ENCODE measurements around the gene PTGES2. TPM values are rescaled to one million over a fixed set of nuclear protein-coding genes. Genes with fewer than 3 reads are reported as not detected.

The PTGES2 gene
- total and polyA plus RNA-seq, 2 of the 13 experiments (the other 11 are each of a cell fraction or from before 2014, with no cell fraction given) = 63.7 to 79.8 TPM

GRCh38 chr9:128117613-128118471 lies 9.7 kb downstream of the PTGES2 start (continued):
- TF ChIP-seq THAP9 (CRISPR knock-in tag; IDR thresholded peaks at IDR 0.05; ENCODE audit: borderline replicate concordance) = peak; percentile 60; the same call in 1 of the 2 replicates

GRCh38 chr9:128116104-128117083 lies 11.1 kb downstream of the PTGES2 start:
- DNase-seq (ENCODE audit: low spot score) = no peak
- no peak for ATAC-seq
- CTCF ChIA-PET (ENCODE audit: low intra/inter-chr PET ratio, low total read pairs) = interaction anchor here (1.0 to 1.8 kb wide), 3 partner anchors 17 to 28 kb away, joined by 4 to 5 read pairs (median 4); no protein-coding TSS in a partner anchor
- Histone ChIP-seq H3K4me3 (replicated peaks in 1 of 3; ENCODE audit: insufficient read depth in 1 of 3, low read depth in 2 of 3, low read length in 3 of 3) (no peak overlapping the region), H2AFZ (ENCODE audit: low read length) (no peak overlapping the region), H4K20me1 (ENCODE audit: insufficient read depth, low read length) (no peaks in the 10 kb centered on the region), H3K4me1 (ENCODE audit: insufficient read depth, low read length) (peaks cover 61% of the 10 kb centered on the region), H3K27ac (ENCODE audit: extremely low read length, insufficient read depth, low read length) (peak overlapping the region; percentile 88), H3K27me3 (ENCODE audit: control insufficient read depth in 1 of 2, insufficient read depth in 2 of 2, low read length in 2 of 2) (no peaks in the 10 kb centered on the region), H3K4me2 (ENCODE audit: low read depth, low read length) (no peak overlapping the region), H3K9ac (ENCODE audit: insufficient read depth, low read depth, low read length) (no peak overlapping the region; the same call in 1 of the 2 replicates), H3K9me3 (ENCODE audit: low read length) (no peaks in the 10 kb centered on the region), H3K79me2 (ENCODE audit: insufficient read depth, low read length) (no peaks in the 10 kb centered on the region), H3K36me3 (replicated peaks in 1 of 2; ENCODE audit: control insufficient read depth in 1 of 2, insufficient read depth in 2 of 2, low read length in 2 of 2) (peaks cover 0 to 9% of the 10 kb centered on the region in 2 experiments; a peak in 2 of 5 replicates)
- intact Hi-C loops (cut with micrococcal nuclease; ENCODE audit: unreplicated experiment) (loop anchor here (1.0 to 10.0 kb wide), 2 partner anchors 11 to 172 kb away; partner anchors contain the start of gene PTGES2), in situ Hi-C loops (cut with HindIII; ENCODE audit: extremely low pct_ligation_motif_present, low pct_unique_long_range_greater_than_20kb) (no loop called here)
- WGBS (ENCODE audit: low lambda C conversion rate) = 78% methylated on average over 14 of the region's 16 CpGs
- POLR2A ChIA-PET = interaction anchor here (0.7 to 4.8 kb wide), 4 partner anchors 9 to 18 kb away, joined by 3 to 40 read pairs (median 4); no protein-coding TSS in a partner anchor
- no TSS peak for BruUV-seq (replicated peaks)
- no peak for FAIRE-seq
- no peak for TF ChIP-seq ZNF749 (CRISPR knock-in tag; IDR thresholded peaks at IDR 0.05; ENCODE audit: borderline replicate concordance)
- no peak for TF ChIP-seq BRD4 (CRISPR knock-in tag; IDR thresholded peaks at IDR 0.05)
- TF ChIP-seq NFIC (IDR thresholded peaks at IDR 0.05; ENCODE audit: low read length) = no peak
- no peak for TF ChIP-seq ZNF572 (CRISPR knock-in tag; IDR thresholded peaks at IDR 0.05)
- no peak for TF ChIP-seq TSC22D2 (CRISPR knock-in tag; IDR thresholded peaks at IDR 0.05; ENCODE audit: borderline replicate concordance)
- TF ChIP-seq ZNF850 (CRISPR knock-in tag; conservative IDR thresholded peaks at IDR 0.05) = no peak
- no peak for TF ChIP-seq ZNF337 (CRISPR knock-in tag; IDR thresholded peaks at IDR 0.05; ENCODE audit: borderline replicate concordance, low read depth)
- TF ChIP-seq ATF2 (CRISPR knock-in tag; IDR thresholded peaks at IDR 0.05) = no peak
- TF ChIP-seq ZNF138 (CRISPR knock-in tag; IDR thresholded peaks at IDR 0.05; ENCODE audit: low read depth) = no peak
- TF ChIP-seq ATRX (CRISPR knock-in tag; IDR thresholded peaks at IDR 0.05; ENCODE audit: borderline replicate concordance) = no peak
- no peak for TF ChIP-seq STAG1 (CRISPR knock-in tag; IDR thresholded peaks at IDR 0.05)
- TF ChIP-seq ZNF709 (CRISPR knock-in tag; IDR thresholded peaks at IDR 0.05) = peak; percentile 24; the same call in 1 of the 2 replicates
- no peak for TF ChIP-seq TOE1 (CRISPR knock-in tag; IDR thresholded peaks at IDR 0.05)
- TF ChIP-seq ZNF484 (CRISPR knock-in tag; IDR thresholded peaks at IDR 0.05; ENCODE audit: borderline replicate concordance, low read depth) = no peak
- no peak for TF ChIP-seq FOXK2 (IDR thresholded peaks at IDR 0.05)
